GM12892 (cell line): Measurements from ENCODE around the gene TSPAN2.

Experiments
- POLR2A ChIP-seq: IDR thresholded peaks from 2 replicates; pipeline ENCODE4 v1.6.1; 2011; ENCODE audit warnings: low read depth, low read length, control low read depth
- TAF1 ChIP-seq: IDR thresholded peaks from 2 replicates; pipeline ENCODE4 v1.6.1; 2011; ENCODE audit warnings: low read depth, mild to moderate bottlenecking, control low read depth, low read length, borderline replicate concordance

GRCh38 chr1:115078708-115079107, 10.6 kb downstream of the TSPAN2 start:
- TF ChIP-seq POLR2A (no peak), TAF1 (no peak)
